ENCODE results near the gene MDC1.

DNA sequence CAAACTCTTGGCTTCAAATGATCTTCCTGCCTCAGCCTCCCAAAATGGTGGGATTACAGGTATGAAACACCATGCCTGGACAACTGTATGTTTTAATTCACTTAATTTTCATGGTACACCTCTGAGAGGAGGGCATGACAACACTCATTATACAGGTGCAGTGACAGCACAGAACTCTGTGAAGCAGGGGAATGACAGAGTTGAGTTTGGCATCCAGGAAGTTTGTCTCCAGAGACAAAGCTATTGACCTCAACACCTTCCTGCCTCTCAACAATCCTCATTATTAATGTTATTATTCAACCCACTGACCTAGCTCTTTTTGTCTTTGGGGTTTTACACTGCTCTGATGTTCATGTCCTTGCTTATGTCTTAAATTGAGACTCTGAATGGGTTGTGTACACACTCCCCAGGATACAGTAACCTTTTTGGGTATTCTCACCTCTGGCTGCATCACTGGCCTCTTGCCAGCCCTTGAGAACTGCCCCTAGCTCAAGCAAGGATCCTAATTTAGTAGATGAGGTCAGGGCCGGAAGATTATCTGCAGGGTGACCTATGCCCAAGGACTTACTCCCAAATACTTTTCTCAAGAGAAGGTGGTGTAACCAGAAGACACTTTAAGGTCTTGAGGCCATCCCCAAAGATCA, 40.3 kb upstream of the MDC1 start:
- no peak for TF ChIP-seq THYN1 (CRISPR knock-in tag; IDR thresholded peaks at IDR 0.05; ENCODE audit: borderline replicate concordance, low read depth)
- TF ChIP-seq ZNF652 (CRISPR knock-in tag; IDR thresholded peaks at IDR 0.05; ENCODE audit: borderline replicate concordance, low read depth): no peak
- TF ChIP-seq NCOA2 (CRISPR knock-in tag; IDR thresholded peaks at IDR 0.05): no peak
- TF ChIP-seq, protein P1, sequence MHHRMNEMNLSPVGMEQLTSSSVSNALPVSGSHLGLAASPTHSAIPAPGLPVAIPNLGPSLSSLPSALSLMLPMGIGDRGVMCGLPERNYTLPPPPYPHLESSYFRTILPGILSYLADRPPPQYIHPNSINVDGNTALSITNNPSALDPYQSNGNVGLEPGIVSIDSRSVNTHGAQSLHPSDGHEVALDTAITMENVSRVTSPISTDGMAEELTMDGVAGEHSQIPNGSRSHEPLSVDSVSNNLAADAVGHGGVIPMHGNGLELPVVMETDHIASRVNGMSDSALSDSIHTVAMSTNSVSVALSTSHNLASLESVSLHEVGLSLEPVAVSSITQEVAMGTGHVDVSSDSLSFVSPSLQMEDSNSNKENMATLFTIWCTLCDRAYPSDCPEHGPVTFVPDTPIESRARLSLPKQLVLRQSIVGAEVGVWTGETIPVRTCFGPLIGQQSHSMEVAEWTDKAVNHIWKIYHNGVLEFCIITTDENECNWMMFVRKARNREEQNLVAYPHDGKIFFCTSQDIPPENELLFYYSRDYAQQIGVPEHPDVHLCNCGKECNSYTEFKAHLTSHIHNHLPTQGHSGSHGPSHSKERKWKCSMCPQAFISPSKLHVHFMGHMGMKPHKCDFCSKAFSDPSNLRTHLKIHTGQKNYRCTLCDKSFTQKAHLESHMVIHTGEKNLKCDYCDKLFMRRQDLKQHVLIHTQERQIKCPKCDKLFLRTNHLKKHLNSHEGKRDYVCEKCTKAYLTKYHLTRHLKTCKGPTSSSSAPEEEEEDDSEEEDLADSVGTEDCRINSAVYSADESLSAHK (CRISPR knock-in tag; IDR thresholded peaks at IDR 0.05; ENCODE audit: borderline replicate concordance): no peak
- no peak for TF ChIP-seq JUN (CRISPR knock-in tag; IDR thresholded peaks at IDR 0.05)
- TF ChIP-seq, protein P2, sequence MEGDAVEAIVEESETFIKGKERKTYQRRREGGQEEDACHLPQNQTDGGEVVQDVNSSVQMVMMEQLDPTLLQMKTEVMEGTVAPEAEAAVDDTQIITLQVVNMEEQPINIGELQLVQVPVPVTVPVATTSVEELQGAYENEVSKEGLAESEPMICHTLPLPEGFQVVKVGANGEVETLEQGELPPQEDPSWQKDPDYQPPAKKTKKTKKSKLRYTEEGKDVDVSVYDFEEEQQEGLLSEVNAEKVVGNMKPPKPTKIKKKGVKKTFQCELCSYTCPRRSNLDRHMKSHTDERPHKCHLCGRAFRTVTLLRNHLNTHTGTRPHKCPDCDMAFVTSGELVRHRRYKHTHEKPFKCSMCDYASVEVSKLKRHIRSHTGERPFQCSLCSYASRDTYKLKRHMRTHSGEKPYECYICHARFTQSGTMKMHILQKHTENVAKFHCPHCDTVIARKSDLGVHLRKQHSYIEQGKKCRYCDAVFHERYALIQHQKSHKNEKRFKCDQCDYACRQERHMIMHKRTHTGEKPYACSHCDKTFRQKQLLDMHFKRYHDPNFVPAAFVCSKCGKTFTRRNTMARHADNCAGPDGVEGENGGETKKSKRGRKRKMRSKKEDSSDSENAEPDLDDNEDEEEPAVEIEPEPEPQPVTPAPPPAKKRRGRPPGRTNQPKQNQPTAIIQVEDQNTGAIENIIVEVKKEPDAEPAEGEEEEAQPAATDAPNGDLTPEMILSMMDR (CRISPR knock-in tag; IDR thresholded peaks at IDR 0.05): no peak
- TF ChIP-seq, protein P3, sequence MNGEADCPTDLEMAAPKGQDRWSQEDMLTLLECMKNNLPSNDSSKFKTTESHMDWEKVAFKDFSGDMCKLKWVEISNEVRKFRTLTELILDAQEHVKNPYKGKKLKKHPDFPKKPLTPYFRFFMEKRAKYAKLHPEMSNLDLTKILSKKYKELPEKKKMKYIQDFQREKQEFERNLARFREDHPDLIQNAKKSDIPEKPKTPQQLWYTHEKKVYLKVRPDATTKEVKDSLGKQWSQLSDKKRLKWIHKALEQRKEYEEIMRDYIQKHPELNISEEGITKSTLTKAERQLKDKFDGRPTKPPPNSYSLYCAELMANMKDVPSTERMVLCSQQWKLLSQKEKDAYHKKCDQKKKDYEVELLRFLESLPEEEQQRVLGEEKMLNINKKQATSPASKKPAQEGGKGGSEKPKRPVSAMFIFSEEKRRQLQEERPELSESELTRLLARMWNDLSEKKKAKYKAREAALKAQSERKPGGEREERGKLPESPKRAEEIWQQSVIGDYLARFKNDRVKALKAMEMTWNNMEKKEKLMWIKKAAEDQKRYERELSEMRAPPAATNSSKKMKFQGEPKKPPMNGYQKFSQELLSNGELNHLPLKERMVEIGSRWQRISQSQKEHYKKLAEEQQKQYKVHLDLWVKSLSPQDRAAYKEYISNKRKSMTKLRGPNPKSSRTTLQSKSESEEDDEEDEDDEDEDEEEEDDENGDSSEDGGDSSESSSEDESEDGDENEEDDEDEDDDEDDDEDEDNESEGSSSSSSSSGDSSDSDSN (CRISPR knock-in tag; IDR thresholded peaks at IDR 0.05): no peak
- no peak for TF ChIP-seq FOSL2 (CRISPR knock-in tag; IDR thresholded peaks at IDR 0.05)
- TF ChIP-seq, protein P4, sequence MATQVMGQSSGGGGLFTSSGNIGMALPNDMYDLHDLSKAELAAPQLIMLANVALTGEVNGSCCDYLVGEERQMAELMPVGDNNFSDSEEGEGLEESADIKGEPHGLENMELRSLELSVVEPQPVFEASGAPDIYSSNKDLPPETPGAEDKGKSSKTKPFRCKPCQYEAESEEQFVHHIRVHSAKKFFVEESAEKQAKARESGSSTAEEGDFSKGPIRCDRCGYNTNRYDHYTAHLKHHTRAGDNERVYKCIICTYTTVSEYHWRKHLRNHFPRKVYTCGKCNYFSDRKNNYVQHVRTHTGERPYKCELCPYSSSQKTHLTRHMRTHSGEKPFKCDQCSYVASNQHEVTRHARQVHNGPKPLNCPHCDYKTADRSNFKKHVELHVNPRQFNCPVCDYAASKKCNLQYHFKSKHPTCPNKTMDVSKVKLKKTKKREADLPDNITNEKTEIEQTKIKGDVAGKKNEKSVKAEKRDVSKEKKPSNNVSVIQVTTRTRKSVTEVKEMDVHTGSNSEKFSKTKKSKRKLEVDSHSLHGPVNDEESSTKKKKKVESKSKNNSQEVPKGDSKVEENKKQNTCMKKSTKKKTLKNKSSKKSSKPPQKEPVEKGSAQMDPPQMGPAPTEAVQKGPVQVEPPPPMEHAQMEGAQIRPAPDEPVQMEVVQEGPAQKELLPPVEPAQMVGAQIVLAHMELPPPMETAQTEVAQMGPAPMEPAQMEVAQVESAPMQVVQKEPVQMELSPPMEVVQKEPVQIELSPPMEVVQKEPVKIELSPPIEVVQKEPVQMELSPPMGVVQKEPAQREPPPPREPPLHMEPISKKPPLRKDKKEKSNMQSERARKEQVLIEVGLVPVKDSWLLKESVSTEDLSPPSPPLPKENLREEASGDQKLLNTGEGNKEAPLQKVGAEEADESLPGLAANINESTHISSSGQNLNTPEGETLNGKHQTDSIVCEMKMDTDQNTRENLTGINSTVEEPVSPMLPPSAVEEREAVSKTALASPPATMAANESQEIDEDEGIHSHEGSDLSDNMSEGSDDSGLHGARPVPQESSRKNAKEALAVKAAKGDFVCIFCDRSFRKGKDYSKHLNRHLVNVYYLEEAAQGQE (IDR thresholded peaks at IDR 0.05; ENCODE audit: borderline replicate concordance in 1 of 2, low read depth in 1 of 2, low read length in 2 of 2): no peak
- TF ChIP-seq ZSCAN12 (CRISPR knock-in tag; IDR thresholded peaks at IDR 0.05): no peak
- no peak for TF ChIP-seq ADNP (CRISPR knock-in tag; IDR thresholded peaks at IDR 0.05)
- no peak for TF ChIP-seq HDAC1 (CRISPR knock-in tag; IDR thresholded peaks at IDR 0.05)
- no peak for TF ChIP-seq ZKSCAN1 (IDR thresholded peaks at IDR 0.05; ENCODE audit: low read length)
- TF ChIP-seq KLF11 (CRISPR knock-in tag; IDR thresholded peaks at IDR 0.05): no peak

Data from HepG2 (cell line).